GM21367 (cell line): ENCODE results near the gene NFIB.

Experiments
- ATAC-seq: cut with Tn5 transposase; IDR thresholded peaks from one replicate; pipeline ENCODE4 v1.9.1; 2021; ENCODE audit not compliant: unreplicated experiment

Gene NFIB

DNA sequence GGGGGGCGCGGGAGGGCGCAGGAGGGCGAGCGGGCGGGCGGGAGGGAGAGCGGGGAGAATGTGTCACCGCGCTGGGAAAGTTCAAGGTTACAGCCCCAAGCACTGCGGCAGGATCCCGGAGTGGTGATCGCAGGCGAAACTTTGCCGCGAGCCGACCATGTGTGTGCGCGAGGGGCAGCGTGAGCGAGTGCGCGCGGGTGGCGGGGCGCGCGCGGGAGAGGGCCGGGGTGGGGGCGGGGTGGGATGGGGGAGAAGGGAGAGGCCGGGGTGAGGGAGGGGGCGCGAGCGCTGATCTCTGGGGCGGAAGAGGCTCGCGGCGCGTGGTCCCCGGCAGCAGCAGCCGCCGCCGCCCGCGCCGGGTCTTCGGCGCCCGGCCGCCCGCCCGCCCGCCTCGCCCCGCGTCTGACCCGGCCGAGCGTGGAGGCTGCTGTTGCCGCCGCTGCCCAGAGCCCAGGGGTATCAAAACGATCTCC, at the start of gene NFIB:
NFIB (minus strand) TSS at position 191 of the 473 bp plus-strand sequence. CDS start 630 bp downstream, outside the sequence.
- no peak for ATAC-seq

DNA sequence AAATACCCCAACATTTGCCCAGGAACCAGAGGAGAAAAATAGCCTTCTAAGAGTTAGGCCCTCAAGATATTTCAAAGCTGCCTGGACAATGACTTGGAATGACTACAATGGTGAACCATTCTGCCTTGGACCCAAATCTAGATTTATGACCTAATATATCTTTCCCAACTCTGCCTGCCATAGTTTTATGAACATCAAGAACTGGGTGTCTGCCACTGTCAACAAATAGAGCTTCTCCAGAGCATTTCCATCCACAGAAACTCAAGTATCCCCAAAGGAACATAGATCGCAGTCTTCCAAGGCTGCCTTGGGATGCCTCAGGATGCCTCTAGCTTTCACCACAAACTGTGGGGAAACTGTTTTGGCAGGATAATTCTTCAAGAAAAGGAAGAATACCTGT, 48.2 kb upstream of the NFIB start:
- no peak for ATAC-seq

DNA sequence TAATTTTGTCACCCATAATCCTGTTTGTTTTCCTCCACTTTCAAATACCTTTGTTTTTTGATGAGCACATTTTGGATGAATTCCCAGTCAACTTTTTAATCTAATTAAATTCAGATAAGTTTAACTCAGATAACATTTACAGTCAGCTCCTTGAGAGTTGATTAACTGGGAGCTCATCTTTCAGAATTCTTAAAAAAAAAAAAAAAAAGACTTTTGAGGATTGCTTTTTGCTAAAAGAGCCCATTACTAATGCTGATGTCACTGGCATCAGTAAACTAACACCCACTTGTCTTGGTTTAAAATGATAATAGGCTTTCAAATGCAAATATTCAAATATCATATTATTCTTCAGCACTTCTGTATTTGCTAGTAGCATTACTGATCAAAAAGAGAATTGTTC, 47.1 kb upstream of the NFIB start:
- ATAC-seq, result no peak

DNA sequence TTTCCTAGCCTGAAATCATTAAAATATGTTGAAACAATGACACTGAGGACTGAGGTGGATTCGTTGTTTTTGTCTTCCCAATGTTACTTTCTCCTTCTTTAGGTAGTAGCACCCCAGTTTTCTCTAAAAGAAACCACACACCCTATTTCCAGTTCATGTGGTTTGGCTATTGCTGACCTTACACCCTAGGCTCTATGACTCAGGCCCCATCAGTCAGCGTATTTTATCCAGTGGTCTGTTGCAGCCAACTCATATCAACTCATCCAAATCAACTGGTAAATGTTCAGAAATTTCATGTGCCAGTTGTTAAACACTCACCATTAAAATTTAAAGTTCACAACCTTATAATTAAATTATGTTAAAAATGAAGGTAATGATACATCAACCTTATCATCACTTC, 44.6 kb upstream of the NFIB start:
- ATAC-seq, result no peak

DNA sequence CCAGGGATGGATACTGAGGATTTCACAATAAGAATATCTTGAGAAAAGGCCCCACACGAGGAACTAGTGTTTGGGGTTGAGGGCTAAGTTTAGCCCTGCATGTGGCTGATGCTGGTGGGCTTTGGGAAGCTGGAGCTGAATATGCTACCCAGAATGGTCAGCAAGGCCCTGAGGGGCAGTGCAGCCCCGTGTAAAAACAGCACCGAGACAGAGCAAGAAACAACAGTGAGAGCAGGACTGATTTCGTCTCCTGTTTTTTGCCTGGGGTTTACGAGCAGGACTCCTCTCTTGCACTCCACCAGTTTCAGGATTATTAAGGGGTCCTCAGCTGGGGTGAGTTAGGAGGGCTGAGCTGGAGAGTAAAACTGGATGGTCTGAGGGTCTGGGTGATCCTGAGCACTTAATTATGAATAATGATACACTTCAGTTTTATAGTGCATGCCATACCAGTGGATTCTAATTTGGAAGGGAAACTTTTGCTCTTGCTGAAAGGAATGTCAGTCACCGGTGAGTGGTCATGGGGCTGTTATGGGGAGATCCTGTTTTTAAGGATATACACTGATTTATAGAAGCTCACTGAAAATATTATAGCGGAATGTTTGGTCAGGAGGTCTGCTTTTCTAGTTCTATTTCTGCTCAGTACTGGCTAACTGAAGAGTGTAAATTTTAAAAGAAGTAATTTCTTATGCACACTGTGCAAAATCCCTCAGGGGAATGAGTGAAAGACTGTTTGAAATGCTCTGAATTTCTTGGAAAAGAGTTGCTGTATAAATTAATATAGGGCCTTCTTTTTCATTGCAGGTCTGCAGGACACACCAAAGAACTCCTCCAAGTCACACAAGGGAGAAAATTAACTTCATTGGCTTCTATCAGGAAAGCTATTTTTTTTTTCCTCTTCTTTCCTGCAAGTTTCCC, 42.7 kb upstream of the NFIB start:
- ATAC-seq, result no peak

DNA sequence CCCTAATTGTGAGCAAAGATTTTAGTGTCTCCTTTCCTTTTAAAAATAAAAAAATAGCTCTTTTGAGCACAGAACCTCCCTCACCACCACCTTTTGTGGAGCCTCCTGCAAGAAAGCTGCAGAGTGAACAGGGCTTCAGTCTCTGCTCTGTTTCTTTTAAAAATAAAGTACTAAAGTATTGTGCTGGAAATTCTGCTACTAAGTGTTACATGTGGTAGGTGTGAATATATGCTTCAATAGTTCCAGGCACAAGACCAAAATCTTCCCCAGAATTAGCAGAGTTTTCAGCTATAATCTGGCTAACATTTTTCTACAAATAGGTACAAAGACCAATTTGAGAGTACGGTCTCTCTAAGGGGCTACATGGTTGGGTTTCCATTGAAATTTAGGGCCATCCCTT, 40.3 kb upstream of the NFIB start:
- no peak for ATAC-seq

DNA sequence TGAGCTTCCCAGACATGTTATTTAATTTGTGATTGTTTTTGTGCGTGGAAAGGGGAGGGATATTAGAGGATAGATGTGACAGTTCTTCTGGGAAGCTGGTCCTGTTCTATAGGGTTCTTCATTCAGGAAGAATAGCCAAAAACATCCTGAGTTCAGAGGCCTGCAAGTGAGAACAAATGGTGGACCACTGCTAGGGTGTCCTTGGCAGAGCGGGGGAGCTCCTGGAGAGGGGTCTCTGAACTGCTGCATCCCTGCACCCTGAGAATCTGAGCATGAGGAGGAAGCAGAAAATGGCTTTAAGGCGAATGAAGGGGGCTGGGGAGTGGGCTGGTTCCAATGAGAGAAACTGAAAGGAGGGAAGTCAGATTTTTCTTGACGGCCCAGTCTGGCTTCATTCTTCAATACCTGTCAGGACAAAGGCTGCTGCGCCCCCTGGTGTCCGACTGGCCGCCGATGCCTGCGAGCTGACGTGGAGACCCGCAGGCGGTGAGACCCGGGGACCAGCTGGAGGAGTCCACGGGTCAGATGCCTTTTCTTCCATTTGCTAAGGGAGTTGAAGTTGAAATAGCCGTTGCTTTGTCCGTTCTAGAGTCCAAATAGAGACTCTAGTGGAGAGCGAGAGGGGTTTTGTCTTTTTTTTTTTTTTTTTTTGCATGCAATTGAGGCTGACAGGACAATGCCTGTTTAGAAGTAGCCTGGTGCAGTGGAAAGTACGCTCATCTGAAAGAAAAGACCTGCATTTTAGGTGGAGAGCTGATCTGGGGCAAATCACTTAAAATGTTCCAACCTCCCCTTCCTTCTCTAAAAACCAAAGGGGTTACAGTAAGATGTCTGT, 39.5 kb upstream of the NFIB start:
- peak; percentile 85 for ATAC-seq

DNA sequence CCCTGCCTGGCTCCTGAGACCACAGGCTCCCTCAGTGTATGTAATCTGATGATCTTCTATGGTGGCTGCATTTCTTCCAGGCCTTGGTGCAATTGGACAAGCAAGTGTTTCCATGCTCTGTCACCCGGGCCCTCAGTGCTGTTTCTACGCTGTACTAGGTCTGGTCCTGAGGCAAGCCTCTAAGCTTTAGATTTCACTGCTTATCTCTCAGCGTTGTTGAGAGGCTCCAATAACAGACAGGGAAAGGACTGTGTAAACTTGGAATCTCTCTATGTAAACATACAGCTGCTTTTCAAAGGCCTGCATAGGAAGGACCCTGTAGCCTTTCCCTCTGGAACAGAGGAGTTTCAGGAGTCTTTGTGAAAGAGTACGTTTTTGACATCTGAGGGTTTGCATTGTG, 38.6 kb upstream of the NFIB start:
- no peak for ATAC-seq

DNA sequence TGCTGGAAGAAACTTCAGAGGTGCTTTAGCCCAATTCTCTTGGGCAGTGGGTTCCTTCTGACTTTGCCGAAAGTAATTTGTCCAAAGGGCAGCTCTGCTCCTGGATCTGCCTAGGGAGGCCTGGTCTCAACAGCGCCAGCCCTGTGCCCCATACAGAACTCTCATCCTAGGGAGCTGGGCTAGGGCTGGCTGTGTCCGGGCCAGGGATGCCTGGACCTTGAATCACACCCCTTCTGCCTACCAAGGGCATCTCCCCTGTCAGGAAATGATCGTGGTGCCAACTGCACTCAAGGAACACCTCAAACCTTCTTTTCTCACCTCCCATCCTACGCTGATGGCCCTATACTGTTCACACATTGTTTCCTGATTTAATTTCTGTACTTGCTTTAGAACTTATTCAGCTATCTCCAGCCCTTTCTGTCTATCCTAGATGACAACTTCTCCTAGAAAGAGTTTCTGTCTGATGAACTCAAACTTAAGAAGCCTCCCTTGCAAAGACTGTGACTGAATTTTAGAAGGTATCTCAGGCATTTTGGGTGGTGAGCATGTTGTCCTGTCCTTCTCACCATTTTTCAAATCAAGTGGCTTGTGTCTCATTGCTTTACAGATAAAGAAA, 37.4 kb upstream of the NFIB start:
- ATAC-seq, result no peak

DNA sequence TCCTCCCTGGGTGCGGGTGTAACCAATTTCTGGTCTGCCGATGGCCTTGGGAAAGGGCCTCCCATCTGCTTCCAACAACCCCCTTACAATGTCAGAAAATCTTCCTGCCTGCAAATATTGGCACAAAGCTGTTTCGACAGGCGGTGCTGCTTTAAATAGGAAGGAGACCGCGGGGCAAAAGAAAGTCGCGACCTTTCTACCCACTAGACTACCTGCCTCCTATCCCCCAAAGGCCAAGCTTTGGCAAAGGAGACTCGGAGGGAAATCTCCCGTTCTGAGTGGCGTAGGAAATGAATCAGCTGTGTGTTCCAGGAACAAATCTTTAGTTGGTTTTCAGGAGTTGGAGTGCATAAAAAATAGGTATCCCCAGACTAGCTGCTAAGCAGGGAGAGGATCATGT, 36.8 kb upstream of the NFIB start:
- ATAC-seq, result no peak

DNA sequence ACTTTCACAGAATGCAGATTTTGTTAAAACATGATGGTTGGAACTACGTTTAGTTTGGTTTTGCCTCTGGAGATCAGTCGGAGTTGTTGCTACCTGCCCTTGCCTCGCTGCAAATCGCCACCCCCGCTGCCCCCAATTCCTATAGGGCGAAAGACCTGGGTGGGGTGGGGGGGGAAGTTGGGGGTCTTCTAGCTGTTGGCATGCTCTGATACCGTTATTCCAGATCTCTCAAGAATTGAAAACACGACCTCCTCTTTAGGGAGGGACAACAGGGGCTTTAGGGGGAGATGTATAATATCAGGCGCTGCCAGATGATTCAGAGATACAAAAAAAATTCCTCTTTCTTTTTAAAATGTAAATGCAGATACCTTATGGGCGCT, 36.4 kb upstream of the NFIB start:
- ATAC-seq, result no peak

DNA sequence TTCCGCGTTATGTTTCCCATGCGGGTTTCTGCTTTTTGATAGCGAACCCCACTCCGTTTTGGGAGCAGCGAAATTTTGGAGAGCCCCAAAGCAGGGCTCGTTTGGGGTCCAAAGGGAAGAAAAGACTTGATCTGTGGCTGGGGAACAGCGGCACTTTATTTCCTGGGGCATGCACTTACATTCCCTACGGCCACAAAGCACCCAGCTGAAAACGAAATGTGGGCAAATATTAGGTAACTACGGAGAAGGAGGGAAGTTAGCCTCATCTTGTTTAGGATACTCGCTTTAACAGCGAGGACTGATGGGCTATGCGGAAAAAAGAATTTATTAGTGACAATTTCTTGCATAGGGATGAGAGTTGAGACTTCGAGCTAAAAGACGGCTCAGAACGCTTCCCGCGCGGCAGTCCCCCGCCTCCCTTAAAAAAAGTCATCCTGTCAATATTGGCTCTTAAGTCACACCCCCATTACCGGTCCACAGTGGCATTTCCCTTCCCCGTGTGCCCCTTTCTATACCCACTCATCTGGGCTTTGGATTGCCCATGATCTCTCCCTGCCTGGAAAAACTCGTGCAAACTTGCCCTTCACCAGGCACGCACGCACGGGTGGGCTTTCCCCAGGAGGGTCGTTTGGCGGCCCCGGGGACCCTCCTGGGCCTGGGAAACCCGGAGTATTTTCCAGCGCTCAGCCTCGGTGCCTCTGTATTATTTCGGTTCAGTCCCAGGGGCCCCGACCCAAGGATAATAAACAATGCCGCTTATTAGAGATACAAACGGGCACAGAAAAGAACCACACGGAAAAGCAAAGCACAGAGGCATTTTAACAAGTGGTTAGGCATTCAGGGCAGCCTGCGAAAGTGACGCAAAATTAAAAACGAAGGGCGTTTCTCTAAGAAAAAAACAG, 35.8 kb upstream of the NFIB start:
- no peak for ATAC-seq

DNA sequence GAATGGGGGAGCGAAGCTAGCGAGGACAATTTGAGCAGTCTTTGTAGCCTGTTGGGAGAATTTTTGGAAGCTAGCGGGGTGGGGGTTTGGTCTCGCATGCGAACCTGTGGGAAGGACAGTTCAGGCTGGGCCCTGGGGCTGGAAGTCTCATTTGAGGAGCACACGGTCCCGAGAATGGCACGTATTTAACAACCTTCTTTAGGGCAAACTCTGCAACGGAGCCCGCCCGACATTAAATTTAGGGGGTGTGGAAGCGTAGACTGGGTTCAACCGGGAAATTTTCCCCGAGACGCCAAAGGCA, 35.2 kb upstream of the NFIB start:
- no peak for ATAC-seq

DNA sequence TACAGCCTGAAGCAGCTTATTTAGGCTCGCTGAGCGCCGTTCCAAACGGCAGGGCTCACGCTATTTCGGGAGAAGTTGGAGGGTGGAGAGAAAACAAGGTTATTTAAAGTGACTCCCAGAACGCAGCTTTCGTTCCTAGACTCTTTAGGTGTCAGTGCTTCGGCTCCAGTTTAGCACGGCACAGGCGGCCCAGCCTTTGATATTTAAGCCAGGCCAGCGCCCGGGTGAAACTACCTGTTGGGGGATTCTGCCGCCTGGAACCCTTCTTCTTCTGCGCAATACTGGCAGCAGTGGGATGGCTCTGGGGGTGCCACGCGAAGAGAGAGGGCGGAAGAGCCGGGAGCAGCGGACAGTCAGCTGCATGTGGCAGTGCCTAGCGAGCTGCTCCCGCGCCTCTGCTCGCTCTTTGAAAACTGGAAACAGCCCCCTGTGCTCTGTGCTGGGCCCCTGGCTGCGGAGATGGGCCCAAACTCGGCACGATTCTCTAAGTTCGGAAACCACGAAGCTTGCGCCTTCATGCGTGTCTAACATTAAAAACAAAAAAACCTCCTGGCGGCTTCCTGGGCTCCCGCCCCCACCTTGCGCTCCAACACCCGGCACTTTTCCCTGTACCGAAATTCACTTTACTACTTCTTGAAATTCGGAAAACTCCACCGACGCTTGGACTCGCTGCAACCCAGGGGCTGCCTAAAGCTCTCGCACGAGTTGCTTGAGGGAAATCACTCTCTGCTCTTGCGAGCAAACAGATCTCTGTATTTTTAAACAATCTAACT, 34.6 kb upstream of the NFIB start:
- no peak for ATAC-seq

DNA sequence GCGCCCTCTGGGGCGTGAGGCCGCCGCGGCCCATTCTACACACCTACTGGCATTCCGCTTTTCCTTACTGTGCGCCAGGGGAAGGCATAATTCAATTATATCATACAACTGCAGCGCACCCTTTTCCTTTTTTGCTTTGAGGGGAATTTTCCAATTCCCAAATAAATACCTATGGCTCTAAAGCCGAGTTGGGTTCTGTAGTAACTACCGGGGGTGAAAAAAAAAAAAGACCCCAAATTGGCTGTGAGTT, 34.1 kb upstream of the NFIB start:
- no peak for ATAC-seq

DNA sequence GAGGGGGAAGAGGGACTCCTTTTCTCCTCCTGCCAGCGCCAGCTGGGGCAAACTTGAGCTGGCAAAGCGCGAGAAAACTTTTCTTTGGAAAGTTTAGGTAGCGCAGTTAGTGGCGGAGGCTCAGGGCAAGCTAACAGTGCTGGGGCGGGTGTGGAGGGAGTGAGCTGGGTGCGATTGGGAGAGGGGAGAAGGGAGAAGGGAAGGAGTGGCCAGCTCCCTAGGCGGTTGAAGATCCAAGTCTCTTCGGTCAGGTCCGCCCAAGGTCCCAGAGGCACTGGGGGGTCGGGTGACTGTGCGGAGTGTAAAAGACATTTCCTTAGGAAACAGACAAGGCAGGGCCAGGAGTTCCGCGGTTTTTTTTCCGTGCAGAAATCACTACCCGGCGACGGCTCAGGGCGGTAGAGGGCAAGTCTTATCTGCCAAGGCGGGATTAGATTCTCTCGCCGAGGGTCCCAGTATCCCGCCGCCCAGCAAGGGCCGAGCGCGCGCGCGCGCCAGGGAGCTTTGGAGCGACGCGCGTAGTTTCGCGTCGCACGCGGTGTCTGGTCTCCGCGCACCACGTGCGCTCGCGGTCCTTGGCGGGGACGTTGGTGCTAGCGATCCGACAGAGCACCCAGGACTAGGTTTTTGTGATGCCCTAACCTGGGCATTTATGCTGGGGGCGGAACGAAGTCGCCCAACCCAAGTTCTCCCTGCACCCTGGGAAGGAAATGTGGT, 33.6 kb upstream of the NFIB start:
- no peak for ATAC-seq

DNA sequence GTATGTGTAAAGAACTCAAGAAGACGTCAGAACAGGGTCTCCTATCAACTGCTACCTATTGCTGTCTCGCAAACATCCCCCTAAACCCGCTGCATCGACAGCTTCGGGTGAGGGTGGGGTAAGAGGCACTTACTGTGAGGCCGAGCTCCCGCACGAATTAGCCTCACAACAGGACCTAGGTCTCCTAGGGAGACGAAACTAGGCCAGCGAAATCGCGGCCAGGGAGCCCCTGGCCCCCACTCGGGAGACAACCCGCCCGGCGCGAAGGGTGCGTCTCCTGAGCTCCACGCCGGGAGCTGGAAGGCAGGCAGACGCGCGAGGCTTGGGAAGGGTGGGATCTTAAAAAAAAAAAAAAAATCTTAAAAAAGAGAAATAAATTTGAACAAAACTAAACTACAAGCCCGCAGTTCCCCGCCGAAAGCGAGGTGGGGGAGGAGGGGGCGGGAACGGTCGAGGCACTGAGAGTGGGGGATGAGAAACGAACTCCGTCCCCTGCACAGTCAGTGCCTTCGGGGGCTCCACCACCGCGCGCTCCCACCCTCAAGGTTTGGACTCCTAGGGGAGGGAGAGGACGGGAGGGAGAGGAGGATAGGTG, 33.0 kb upstream of the NFIB start:
- no peak for ATAC-seq

DNA sequence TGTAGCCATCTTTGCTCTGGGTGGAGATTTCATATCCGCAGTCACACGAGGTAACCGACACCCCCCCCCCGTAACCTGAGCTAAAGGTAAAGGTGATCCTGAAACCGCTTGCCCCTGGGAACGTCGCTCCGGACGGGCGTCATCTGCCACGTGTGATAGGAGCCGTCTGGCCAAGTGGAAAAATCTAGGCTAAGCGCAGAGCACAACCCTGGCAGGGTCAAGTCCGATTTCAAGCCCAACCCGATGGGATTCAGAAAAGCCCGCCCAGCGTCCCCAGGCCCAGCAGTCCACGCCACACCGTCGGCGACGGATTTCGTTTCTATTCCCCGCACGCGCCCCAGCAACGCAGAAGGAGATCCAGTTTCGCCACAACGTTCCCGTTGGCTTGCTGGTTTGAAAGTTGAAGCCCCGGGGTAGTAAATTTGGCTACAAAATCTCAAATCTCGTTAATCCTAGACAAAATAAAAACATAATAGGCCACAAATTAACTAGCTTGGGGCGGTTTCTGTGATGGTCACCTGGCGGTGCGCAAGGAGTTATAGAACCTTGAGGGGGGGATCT, 32.4 kb upstream of the NFIB start:
- ATAC-seq, result no peak
